Panc1 (cell line): Measurements from ENCODE around the gene SOX8.

Source experiments
- CTCF ChIP-seq: fragments of 450-650 bp; IDR thresholded peaks from 2 replicates; pipeline ENCODE4 v1.5.1; 2017; ENCODE audit warnings: mild to moderate bottlenecking
- POLR2AphosphoS5 ChIP-seq: IDR thresholded peaks from 2 replicates; pipeline ENCODE4 v1.6.1; 2012; ENCODE audit warnings: mild to moderate bottlenecking, low read depth, low read length, moderate library complexity
- REST ChIP-seq, 2 experiments: IDR thresholded peaks; 2 replicates each; pipeline ENCODE4 v1.6.1; 2011 to 2012; ENCODE audit warnings: low read depth in 2 of 2, control low read depth in 1 of 2, low read length in 1 of 2, mild to moderate bottlenecking in 1 of 2, moderate library complexity in 1 of 2; ENCODE audit not compliant: insufficient read depth in 1 of 2
- SIN3A ChIP-seq: IDR thresholded peaks from 2 replicates; pipeline ENCODE4 v1.6.1; 2012; ENCODE audit warnings: low read depth, mild to moderate bottlenecking, low read length, moderate library complexity, borderline replicate concordance; ENCODE audit not compliant: insufficient read depth

GRCh38 chr16:972316-973002, 9.1 kb upstream of the SOX8 start:
- TF ChIP-seq CTCF (no peak), REST (IDR thresholded peaks at IDR 0.05; ENCODE audit: insufficient read depth in 1 of 2, low read depth in 2 of 2, low read length in 1 of 2) (no peak), SIN3A (no peak), POLR2AphosphoS5 (no peak)
